ENCODE results near the gene TMEM63B.

- TF ChIP-seq CTCF (IDR thresholded peaks at IDR 0.05) (no peak), POLR2AphosphoS5 (IDR thresholded peaks at IDR 0.05) (no peak), POLR2A (IDR thresholded peaks at IDR 0.05) (no peak)
Observed at GRCh38 chr6:44152533-44152932, 25.2 kb downstream of the TMEM63B start.
